ENCODE data around the gene MYCBP2.

DNA sequence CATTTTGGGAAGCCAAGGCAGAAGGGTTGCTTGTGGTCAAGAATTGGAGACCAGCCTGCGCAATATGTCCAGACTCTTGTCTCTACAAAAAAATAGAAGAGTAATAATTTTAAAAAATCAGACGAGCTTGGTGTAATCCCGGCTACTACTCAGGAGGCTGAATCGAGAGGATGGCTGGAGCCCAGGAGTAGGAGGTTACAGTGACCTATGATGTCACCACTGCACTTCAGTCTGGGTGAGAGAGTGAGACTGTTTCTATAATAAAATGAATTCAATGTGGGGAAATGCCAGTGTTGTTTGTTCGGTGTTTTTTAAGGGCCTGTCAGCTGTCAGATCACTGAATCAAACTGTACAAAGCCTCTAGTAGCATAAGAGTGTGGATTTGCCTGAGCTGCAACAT lies 298.7 kb downstream of the MYCBP2 start:
- TF ChIP-seq POLR2A (IDR thresholded peaks at IDR 0.05) (no peak), POLR2AphosphoS5 (IDR thresholded peaks at IDR 0.05) (no peak)
- TF ChIP-seq, protein P1, sequence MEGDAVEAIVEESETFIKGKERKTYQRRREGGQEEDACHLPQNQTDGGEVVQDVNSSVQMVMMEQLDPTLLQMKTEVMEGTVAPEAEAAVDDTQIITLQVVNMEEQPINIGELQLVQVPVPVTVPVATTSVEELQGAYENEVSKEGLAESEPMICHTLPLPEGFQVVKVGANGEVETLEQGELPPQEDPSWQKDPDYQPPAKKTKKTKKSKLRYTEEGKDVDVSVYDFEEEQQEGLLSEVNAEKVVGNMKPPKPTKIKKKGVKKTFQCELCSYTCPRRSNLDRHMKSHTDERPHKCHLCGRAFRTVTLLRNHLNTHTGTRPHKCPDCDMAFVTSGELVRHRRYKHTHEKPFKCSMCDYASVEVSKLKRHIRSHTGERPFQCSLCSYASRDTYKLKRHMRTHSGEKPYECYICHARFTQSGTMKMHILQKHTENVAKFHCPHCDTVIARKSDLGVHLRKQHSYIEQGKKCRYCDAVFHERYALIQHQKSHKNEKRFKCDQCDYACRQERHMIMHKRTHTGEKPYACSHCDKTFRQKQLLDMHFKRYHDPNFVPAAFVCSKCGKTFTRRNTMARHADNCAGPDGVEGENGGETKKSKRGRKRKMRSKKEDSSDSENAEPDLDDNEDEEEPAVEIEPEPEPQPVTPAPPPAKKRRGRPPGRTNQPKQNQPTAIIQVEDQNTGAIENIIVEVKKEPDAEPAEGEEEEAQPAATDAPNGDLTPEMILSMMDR (IDR thresholded peaks at IDR 0.05), result no peak
